ENCODE results near the gene PPP1R1B.

Gene PPP1R1B

DNA sequence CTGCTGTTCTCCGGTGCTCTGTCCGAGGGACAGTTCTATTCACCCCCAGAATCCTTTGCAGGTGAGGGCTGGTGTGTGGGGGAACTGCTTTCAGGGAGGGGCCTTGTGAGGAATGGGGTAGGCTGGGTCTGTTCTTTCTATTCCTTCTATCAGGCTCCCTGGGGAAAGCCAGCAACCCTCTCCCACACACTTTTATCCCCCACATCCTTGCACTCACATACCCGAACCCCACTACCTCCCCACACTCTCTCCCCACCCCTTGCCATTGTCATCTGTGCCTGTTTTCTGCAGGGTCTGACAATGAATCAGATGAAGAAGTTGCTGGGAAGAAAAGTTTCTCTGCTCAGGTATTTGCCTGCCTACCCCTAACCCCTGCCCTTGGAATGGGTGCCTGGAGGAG lies 32.0 kb downstream of the PPP1R1B start:
- DNase-seq = no peak

DNA sequence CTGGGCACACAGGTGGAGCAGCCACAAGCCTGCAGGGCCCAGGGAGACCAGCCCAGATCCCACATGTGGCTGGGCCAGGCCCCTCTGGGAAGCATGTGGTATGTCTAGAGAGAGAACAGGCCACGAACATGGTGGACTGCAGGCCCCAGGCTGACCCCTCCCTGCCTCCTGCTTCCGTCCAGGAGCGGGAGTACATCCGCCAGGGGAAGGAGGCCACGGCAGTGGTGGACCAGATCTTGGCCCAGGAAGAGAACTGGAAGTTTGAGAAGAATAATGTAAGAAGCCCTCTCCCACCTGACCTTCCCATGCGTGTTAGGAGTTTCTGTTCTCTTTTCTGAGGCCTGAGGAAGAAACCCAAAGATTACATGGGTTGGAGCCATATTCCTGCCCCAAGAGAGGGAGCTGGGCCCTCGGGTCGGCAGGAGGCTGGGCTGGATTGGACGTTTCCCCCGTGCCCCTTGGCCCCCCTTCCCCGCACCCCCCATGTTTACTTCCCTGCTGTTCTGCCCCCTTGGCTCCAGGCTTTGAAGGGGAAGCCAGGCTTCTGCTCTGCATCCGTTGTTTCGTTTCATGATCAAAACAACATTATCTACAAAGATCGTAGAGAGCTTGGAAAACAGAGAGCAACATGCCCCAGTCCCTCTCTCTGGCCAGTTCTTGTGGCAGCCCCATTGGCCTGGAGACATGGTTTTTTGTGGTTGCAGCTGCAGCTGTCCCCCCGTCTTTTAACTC lies 32.7 kb downstream of the PPP1R1B start:
- DNase-seq = no peak

DNA sequence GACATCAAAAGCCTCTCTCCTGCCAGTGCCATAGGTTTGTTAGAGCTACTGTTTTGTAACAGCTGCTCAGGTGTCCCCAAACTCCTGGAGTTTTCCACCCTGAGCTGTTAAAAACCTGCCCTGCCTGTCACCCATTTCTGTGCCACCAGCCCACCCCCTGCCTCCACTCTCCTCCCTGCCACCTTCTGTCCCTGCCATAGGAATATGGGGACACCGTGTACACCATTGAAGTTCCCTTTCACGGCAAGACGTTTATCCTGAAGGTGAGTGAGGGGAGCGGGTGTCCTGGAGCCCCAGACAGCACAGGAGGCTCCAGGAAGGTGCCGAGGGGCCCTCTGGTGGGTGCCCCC lies 33.2 kb downstream of the PPP1R1B start:
- no peak for DNase-seq

DNA sequence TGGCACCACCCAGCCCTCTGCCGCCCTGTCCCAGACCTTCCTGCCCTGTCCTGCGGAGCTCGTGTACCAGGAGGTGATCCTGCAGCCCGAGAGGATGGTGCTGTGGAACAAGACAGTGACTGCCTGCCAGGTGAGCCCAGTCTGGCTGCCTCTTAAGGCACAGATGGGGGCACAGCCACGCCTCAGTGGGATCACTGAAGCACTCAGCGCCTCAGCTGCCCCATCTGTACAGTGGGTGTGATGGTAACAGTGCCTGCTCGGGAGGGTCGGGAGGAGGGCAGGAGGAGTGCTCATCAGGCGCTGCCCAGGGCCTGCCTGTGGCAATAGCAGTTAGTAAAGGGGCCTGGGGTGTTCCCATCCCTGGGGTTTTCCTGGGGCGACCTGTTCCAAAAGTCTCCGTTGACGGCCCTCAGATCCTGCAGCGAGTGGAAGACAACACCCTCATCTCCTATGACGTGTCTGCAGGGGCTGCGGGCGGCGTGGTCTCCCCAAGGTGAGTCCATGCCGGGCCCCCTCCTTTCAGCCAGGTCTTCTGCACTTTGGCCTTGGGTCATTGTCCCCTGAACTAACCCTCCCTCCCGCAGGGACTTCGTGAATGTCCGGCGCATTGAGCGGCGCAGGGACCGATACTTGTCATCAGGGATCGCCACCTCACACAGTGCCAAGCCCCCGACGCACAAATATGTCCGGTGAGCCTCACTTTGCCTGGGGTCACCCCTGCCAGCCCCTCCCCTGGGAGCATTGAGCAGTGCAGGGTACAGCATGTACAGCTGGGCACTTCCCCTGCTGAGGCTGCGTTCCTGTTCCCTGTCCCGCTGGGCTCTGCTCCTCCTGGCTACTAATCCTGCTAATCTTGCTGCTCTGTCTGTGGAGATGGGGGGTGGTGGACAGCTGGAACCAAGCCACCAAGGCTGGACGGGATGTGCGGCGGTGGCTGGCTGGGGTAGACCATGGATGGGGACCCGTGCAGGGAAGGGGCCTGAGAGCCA lies 33.9 kb downstream of the PPP1R1B start:
- no peak for DNase-seq

DNA sequence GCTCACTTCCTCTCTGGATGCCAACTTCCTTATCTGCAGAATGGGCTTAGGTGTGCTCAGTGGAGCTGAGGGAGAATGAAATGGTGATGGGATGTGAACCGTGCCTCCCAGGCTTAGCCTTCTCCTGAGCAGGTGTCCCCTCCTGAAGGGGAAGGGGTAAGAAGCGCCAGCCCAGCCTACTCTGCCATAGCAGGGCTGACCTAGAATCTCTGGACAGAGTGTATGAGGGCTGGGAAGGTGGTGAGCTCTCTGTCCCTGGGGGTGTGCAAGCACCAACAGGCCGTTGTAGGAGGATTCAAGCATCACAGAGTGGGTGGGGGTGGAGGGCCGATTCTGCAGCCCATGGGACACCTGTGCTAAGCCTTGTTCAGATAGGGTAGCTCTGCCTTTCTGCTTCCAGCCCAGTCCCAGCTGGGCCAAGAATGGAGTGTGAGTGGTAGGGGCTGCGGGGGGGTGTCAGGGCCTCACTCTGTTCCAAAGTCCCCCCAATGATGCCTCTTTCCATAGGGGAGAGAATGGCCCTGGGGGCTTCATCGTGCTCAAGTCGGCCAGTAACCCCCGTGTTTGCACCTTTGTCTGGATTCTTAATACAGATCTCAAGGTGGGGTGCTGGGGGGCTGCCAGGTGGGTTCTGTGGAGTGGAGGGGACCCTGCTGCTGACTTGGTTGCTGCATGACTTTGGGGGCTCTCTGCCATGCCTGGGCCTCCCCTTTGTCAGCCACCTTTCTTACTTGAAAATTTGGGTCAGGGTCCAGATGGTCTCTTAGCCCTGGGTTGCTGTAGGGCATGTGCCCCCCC lies 35.2 kb downstream of the PPP1R1B start:
- no peak for DNase-seq

DNA sequence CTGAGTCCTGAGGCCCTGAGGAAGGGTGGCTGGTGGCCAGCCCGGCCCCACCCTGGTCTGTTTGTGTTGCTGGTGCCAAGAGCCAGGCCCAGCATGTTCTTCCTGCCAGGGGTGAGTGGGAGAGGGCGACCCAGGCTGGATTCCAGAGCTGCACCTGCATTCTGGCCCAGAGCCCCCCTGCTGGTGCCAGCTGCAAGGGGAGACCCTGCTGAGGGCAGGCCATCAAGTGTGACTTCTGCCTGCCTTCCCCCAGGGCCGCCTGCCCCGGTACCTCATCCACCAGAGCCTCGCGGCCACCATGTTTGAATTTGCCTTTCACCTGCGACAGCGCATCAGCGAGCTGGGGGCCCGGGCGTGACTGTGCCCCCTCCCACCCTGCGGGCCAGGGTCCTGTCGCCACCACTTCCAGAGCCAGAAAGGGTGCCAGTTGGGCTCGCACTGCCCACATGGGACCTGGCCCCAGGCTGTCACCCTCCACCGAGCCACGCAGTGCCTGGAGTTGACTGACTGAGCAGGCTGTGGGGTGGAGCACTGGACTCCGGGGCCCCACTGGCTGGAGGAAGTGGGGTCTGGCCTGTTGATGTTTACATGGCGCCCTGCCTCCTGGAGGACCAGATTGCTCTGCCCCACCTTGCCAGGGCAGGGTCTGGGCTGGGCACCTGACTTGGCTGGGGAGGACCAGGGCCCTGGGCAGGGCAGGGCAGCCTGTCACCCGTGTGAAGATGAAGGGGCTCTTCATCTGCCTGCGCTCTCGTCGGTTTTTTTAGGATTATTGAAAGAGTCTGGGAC lies 36.0 kb downstream of the PPP1R1B start:
- DNase-seq = no peak

DNA sequence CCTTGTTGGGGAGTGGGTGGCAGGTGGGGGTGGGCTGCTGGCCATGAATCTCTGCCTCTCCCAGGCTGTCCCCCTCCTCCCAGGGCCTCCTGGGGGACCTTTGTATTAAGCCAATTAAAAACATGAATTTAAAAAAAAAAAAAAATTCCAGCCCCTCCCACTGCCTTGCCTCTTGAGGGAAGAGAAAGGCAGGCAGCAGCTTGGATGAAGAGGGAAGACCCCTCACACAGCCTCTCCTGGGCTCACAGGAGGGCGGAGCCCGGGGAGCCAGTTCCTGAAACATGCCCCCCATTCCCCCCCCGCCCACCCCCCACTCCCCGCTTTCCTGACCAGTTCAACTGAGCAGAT lies 36.6 kb downstream of the PPP1R1B start:
- DNase-seq = no peak

DNA sequence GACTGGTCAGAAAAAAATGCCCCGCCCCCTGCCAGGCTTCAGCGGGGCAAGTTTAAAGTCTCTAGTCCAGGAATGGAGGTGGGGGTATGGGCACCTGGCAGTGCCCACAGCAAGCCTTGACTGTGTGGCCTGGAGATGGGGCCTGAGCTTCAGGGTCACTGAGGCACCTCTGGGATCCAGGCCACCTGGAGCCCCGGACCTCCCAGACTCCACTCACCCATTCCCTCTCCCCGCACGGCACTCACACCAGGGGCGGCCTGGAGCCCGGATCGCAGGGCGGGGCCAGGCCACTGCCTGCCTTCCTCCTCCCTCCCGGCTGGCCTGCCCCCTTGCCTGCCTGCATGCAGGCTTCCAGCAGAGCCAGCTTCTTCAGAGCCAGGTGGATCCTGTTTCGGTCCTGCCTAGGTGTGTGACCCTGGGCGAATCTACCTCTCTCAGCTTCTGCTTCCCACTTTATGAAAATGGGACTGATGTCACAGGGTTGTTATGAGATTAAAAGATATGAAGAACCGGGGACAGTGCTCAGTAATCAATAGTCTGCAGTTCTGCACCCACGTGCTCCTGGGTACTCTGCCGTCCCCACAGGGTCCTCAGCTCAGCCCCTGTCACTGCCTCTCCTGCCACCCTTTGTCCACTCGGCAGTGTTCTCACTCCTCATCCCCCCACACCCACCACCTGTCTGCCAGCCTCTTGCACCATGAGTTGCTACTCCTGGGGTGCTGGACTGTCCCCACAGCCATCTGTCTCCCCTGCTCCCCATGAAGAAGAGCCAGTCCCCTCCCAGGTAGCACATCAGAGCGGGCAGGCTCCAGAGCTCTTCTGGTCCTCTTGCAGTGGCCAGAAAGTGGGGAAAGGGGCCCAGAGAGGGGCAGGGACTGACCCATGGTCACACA lies 37.2 kb downstream of the PPP1R1B start:
- no peak for DNase-seq

DNA sequence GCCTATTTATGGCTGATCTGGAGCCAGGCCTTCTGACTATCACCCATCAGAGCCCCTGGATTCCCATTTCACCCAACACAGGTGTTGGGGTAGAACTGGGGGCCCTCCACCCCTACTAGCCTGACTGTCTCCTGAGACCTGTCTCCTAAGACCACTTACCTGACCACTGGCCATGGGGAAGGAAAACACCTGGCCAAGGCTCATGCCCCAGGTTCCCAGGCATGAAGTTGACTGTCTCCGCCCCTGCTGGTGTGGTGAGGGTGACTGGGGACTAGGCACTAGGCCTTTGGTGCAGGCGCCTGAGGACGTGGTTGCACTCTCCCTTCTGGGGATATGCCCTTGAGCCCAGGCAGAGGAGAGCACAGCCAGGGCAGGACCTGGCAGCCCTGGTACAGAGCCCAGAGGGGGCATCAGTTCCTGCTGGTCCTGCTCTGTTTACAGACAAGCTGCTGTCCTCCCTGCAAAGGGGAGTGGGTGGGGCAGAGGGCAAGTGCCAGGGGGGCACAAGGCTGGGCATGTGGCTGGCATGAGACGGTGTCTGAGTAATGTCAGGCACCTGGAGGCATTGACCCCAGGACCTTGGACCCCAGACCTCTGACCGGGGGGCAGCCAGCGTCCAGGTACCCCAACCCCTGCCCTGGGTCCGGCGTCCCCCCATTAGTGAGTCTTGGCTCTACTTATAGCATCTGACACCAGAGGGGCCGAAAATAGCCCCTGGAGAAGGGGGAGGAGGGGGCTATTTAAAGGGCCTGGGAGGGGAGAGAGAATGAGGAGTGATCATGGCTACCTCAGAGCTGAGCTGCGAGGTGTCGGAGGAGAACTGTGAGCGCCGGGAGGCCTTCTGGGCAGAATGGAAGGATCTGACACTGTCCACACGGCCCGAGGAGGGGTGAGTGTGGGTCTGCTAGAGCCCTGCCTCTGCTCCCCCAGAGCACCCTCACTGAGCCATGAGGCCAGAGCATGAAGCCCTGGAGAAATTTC lies 38.1 kb downstream of the PPP1R1B start, which contains the start of gene TCAP:
TSS of gene TCAP (plus strand) at position 769 of the 981 bp plus-strand sequence. CDS start at position 780, 11 bp downstream.
- DNase-seq = no peak

DNA sequence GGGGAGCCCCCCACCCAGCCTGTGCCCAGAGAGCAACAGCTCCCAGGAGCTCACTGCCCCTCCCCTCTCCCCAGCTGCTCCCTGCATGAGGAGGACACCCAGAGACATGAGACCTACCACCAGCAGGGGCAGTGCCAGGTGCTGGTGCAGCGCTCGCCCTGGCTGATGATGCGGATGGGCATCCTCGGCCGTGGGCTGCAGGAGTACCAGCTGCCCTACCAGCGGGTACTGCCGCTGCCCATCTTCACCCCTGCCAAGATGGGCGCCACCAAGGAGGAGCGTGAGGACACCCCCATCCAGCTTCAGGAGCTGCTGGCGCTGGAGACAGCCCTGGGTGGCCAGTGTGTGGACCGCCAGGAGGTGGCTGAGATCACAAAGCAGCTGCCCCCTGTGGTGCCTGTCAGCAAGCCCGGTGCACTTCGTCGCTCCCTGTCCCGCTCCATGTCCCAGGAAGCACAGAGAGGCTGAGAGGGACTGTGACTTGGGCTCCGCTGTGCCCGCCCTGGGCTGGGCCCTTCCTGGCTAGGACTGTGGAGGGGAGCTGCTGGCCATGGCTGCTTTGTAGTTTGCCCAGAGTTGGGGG lies 39.0 kb downstream of the PPP1R1B start:
- no peak for DNase-seq

DNA sequence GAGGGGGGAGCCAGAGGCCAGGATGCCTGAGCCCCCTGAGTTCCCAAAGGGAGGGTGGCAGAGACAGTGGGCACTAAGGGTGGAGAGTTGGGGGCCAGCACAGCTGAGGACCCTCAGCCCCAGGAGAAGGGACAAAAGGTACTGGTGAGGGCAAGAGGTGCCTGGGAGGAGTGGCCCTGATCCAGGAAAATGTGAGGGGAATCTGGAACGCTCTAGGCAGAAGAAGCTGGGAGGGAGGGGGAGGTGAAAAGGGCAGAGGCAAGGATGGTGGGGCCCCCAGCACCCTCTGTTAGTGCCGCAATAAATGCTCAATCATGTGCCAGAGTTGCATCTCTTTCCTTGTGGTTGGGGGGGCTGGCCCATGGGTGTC lies 39.5 kb downstream of the PPP1R1B start:
- no peak for DNase-seq

DNA sequence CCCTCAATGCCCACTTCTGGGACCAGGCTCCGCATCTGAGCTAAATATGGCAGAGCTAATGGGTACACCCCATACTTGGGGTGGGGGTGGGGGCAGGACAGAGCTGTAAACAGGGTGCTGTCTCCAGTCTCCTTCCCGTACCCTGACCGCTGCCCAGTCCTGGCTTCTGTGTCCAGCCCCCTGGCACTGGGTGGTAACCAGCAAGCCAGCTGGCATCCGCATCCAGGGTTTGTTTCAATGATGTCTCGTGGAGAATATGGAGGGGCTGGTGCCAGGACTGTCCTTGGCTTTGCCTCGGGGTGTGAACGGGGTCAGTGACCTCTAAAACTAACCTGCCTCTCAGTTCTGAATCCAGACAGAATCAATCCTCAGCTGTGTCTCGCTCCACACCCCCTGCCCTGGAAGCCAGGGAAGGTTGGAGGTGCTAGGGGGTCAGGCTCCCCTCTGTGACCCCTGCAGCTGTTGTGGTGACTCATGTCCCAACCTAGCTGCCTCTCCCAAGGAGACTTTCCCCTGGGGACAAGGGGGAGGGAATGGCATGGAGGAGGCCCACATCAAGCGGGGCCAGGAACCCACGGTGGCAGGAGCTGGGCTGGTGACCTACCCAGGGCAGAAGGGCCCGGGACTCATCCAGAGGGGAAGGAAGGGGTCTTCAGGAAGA lies 40.0 kb downstream of the PPP1R1B start:
- DNase-seq = no peak

DNA sequence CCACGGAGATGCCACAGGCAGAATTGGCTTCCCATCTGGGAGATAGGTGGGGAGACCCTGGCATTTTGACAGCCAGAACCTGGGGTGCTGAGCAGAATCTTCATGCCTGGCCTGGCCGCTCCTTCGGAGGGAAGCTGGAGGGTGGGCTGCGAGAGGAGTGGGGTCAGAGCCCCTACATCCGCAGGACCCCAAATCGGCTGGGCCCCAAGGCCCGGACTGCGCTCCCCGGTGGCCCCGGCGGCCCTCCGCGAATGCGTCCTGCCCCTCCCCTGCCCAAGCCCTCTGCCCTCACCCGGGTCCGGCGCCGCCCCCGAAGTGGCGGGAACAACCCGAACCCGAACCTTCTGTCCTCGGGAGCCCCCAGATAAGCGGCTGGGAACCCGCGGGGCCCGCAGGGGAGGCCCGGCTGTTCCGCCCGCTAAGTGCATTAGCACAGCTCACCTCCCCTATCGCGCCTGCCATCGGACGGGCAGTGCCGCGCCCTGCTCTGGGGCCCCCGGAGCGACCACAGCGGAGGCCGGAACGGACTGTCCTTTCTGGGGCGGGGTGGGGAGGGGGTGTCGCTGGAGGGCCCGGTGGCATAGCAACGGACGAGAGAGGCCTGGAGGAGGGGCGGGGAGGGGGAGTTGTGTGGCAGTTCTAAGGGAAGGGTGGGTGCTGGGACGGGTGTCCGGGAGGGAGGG lies 40.7 kb downstream of the PPP1R1B start:
- DNase-seq = no peak

DNA sequence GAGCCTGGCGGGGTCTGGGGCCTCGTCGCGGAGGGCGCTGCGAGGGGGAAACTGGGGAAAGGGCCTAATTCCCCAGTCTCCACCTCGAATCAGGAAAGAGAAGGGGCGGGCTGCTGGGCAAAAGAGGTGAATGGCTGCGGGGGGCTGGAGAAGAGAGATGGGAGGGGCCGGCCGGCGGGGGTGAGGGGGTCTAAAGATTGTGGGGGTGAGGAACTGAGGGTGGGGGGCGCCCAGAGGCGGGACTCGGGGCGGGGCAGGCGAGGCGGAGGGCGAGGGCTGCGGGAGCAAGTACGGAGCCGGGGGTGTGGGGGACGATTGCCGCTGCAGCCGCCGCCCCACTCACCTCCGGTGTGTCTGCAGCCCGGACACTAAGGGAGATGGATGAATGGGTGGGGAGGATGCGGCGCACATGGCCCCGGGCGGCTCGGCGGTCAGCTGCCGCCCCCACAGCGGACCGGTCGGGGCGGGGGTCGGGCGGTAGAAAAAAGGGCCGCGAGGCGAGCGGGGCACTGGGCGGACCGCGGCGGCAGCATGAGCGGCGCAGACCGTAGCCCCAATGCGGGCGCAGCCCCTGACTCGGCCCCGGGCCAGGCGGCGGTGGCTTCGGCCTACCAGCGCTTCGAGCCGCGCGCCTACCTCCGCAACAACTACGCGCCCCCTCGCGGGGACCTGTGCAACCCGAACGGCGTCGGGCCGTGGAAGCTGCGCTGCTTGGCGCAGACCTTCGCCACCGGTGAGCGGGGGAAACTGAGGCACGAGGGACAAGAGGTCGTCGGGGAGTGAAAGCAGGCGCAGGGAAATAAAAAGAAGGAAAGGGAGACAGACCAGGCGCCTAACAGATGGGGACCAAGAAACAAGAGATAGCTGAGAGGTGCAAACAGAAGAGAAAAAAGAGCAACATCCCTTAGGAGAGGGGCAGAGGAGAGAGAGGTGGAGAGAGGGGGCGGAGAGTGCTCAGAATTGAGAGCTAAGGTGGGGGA lies 41.5 kb downstream of the PPP1R1B start, which contains the start of gene PNMT:
TSS of gene PNMT (plus strand) at position 509 of the 980 bp plus-strand sequence. CDS start at position 532, 23 bp downstream.
- peak; percentile 55 for DNase-seq

DNA sequence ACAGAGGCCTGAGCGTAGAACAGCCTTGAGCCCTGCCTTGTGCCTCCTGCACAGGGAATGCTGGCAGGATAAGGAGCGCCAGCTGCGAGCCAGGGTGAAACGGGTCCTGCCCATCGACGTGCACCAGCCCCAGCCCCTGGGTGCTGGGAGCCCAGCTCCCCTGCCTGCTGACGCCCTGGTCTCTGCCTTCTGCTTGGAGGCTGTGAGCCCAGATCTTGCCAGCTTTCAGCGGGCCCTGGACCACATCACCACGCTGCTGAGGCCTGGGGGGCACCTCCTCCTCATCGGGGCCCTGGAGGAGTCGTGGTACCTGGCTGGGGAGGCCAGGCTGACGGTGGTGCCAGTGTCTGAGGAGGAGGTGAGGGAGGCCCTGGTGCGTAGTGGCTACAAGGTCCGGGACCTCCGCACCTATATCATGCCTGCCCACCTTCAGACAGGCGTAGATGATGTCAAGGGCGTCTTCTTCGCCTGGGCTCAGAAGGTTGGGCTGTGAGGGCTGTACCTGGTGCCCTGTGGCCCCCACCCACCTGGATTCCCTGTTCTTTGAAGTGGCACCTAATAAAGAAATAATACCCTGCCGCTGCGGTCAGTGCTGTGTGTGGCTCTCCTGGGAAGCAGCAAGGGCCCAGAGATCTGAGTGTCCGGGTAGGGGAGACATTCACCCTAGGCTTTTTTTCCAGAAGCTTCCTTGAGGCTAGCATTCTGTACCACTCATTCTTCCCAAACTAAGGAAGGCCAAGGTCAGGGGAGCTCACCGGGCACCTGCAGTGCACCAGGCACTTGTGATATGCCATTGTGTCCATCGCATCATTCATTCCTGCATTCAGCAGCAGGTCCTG lies 43.4 kb downstream of the PPP1R1B start:
- DNase-seq = no peak

DNA sequence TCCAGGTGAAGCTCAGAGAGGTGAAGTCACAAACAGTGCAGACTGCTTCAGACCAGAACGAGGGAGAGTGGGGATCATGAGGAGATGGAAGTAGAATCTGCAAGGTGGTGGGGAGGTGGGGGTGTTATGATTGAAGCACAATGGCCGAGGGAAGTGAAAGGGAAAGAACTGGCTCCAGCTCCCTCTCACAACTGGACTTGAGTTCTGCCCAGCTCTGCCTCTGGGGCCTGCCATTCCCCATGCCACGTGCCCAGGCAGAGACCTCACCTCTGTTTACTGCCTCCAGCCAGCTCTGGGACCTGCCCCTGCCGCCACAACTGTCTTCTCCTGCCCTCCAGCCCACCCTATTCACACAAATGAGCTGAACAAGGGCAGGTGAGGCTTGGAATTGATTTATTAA lies 44.0 kb downstream of the PPP1R1B start:
- no peak for DNase-seq

Data from EL (cell line).